CD4-positive, alpha-beta T cell (primary cell): Measurements from ENCODE around the gene WDR45. TPM values are rescaled to one million over a fixed set of nuclear protein-coding genes. Genes with fewer than 3 reads are reported as not detected.

Experiments
- ATAC-seq: fragments of 200-7000 bp; cut with Tn5 transposase; one replicate; pipeline ENCODE4 v1.10.0; 2022; ENCODE audit warnings: mild to moderate bottlenecking; ENCODE audit not compliant: poor library complexity
- CTCF ChIA-PET: fragments of 350-600 bp; sonication (Branson Sonifier 250); formaldehyde crosslinking; loops from one replicate; lab custom pipeline; 2021; ENCODE audit warnings: antibody characterized with exemption, inconsistent platforms; lab: Charles Lee
- POLR2A ChIA-PET: fragments of 350-600 bp; sonication (Branson Sonifier 250); formaldehyde crosslinking; loops from one replicate; lab custom pipeline; 2021; ENCODE audit warnings: antibody characterized with exemption, inconsistent platforms; lab: Charles Lee
- DNase-seq, 14 experiments: peaks; one replicate each; pipeline ENCODE4 v3.0.0-alpha.2; 2013 to 2020; ENCODE audit warnings: mixed read lengths in 2 of 14
- H3K27ac ChIP-seq, 2 donors: one replicate each; pipeline versions ENCODE4 v1.5.1 to v1.7.0; 2013; ENCODE audit warnings: low read length in 2 of 2, low read depth in 1 of 2, mild to moderate bottlenecking in 1 of 2
- H3K27me3 ChIP-seq, 2 experiments: 1 replicate in 1 of 2; 2 replicates in 1 of 2; pipeline versions ENCODE4 v1.6.1 to v1.7.0; 2013; ENCODE audit warnings: low read length in 2 of 2, control low read depth in 1 of 2, mild to moderate bottlenecking in 1 of 2, moderate library complexity in 1 of 2; ENCODE audit not compliant: insufficient read depth in 2 of 2, control insufficient read depth in 1 of 2
- H3K36me3 ChIP-seq: one replicate; pipeline ENCODE4 v1.6.1; 2013; ENCODE audit warnings: low read length, control low read depth; ENCODE audit not compliant: insufficient read depth
- H3K4me1 ChIP-seq: one replicate; pipeline ENCODE4 v1.6.1; 2013; ENCODE audit warnings: low read length, control low read depth; ENCODE audit not compliant: insufficient read depth
- H3K4me3 ChIP-seq: one replicate; pipeline ENCODE4 v1.5.1; 2013; ENCODE audit warnings: mild to moderate bottlenecking, low read length, moderate library complexity
- H3K9me3 ChIP-seq, 2 experiments: 1 replicate in 1 of 2; 2 replicates in 1 of 2; pipeline versions ENCODE4 v1.6.1 to v1.7.0; 2013; ENCODE audit warnings: low read length in 2 of 2, mild to moderate bottlenecking in 2 of 2, control low read depth in 1 of 2, moderate library complexity in 1 of 2; ENCODE audit not compliant: control insufficient read depth in 1 of 2, insufficient read depth in 1 of 2
- H3K27ac Mint-ChIP-seq: one replicate; pipeline ENCODE4 v1.8.0; 2020; ENCODE audit warnings: mixed read lengths
- H3K27me3 Mint-ChIP-seq: one replicate; pipeline ENCODE4 v1.8.0; 2021; ENCODE audit warnings: mixed read lengths
- H3K36me3 Mint-ChIP-seq: one replicate; pipeline ENCODE4 v1.8.0; 2021; ENCODE audit warnings: low read depth, mixed read lengths
- H3K4me1 Mint-ChIP-seq: one replicate; pipeline ENCODE4 v1.8.0; 2021; ENCODE audit warnings: low read depth, mixed read lengths
- H3K4me3 Mint-ChIP-seq: one replicate; pipeline ENCODE4 v1.8.0; 2020; ENCODE audit warnings: mild to moderate bottlenecking, mixed read lengths
- H3K9me3 Mint-ChIP-seq: one replicate; pipeline ENCODE4 v1.8.0; 2020; ENCODE audit warnings: mixed read lengths
- intact Hi-C, 2 experiments: fragments of 100-400 bp; cut with DNase I in 1 of 2; cut with micrococcal nuclease in 1 of 2; formaldehyde crosslinking; loops; one replicate each; pipeline versions ENCODE4 v1.15.1 to v1.9.0; 2023 to 2025; cut with DNase I, micrococcal nuclease
- total RNA-seq, 174 experiments: library from RNA in 2 of 174; stranded (reverse) in 2 of 174; gene quantifications; one replicate each; pipeline ENCODE4 v1.2.3 and lab custom pipeline; 2021 to 2026
- TF ChIP-seq, protein P1 (sequence below): fragments of 200-600 bp; IDR thresholded peaks from one replicate; pipeline ENCODE4 v1.8.0; 2022; ENCODE audit warnings: antibody characterized with exemption, mild to moderate bottlenecking

Gene WDR45
- total RNA-seq, 2 experiments from 2014 or later, result 74.8 to 78.7 TPM

DNA sequence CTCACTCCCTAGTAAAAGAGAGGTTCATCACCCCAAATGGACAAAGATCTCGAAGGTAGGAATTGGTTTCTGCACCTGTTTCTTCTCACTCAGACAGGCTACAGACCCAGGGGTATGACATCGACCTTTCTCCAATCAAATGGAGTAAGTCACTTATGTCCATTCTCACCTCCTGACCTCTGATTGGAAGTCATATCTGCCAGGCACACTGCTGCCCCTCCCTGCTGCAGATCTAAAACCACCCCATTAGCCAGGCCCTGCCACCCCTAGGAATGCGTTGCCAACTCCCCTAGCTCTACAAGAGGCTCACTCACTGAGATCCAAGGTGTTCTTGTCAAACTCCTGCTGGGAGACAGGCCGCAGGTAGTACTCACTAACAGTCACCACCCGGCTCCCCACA is 37.0 kb upstream of the WDR45 start:
- Histone ChIP-seq H3K4me3 (peak overlapping the region; percentile 37), H3K4me1 (peaks cover 21% of the 10 kb centered on the region), H3K9me3 (no peaks in the 10 kb centered on the region), H3K27ac (no peak overlapping the region), H3K36me3 (peaks cover 61% of the 10 kb centered on the region), H3K27me3 (no peaks in the 10 kb centered on the region)
- POLR2A ChIA-PET, result no interaction called here
- H3K36me3 Mint-ChIP-seq, result peaks cover 66% of the 10 kb centered on the region
- H3K27me3 Mint-ChIP-seq, result no peaks in the 10 kb centered on the region
- H3K9me3 Mint-ChIP-seq, result no peaks in the 10 kb centered on the region
- intact Hi-C loops, result no loop called here
- peaks cover 24% of the 10 kb centered on the region for H3K4me1 Mint-ChIP-seq
- H3K27ac Mint-ChIP-seq, result peak overlapping the region; percentile 51
- CTCF ChIA-PET, result no interaction called here
- peak overlapping the region; percentile 68 for H3K4me3 Mint-ChIP-seq
- DNase-seq (no peak), ATAC-seq (no peak)
- TF ChIP-seq, protein P1, sequence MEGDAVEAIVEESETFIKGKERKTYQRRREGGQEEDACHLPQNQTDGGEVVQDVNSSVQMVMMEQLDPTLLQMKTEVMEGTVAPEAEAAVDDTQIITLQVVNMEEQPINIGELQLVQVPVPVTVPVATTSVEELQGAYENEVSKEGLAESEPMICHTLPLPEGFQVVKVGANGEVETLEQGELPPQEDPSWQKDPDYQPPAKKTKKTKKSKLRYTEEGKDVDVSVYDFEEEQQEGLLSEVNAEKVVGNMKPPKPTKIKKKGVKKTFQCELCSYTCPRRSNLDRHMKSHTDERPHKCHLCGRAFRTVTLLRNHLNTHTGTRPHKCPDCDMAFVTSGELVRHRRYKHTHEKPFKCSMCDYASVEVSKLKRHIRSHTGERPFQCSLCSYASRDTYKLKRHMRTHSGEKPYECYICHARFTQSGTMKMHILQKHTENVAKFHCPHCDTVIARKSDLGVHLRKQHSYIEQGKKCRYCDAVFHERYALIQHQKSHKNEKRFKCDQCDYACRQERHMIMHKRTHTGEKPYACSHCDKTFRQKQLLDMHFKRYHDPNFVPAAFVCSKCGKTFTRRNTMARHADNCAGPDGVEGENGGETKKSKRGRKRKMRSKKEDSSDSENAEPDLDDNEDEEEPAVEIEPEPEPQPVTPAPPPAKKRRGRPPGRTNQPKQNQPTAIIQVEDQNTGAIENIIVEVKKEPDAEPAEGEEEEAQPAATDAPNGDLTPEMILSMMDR, result no peak

DNA sequence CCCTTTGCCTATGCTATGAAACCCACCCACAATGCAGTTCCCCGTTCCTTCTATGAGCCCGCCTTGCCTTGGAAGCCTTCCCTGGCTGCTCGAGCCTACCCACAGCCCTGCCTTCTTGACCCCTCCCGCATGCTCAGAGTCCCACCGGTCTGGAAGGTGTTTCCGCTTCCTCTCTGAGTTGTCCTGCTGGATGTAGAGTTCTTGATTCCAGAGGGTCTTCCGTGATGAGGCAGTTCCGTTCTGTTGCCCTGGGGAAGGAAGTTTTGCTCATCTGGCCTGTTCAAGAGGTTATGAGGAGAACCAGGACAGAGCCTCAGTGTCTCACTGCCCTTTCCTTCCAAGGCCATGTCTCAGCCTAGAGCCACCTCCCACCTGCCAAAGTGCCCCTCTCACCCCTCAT is 36.4 kb upstream of the WDR45 start:
- peaks cover 61% of the 10 kb centered on the region for H3K36me3 Mint-ChIP-seq
- ChIA-PET POLR2A (no interaction called here), CTCF (interaction anchor here (0.7 kb wide), 1 partner anchor 1922 kb away, joined by 3 read pairs; no protein-coding TSS in a partner anchor)
- ATAC-seq (no peak), DNase-seq (no peak)
- no peaks in the 10 kb centered on the region for H3K9me3 Mint-ChIP-seq
- H3K27me3 ChIP-seq, result no peaks in the 10 kb centered on the region
- intact Hi-C loops, result no loop called here
- TF ChIP-seq, protein P1, result no peak
- H3K4me1 Mint-ChIP-seq, result peaks cover 21% of the 10 kb centered on the region
- peaks cover 21% of the 10 kb centered on the region for H3K4me1 ChIP-seq
- peaks cover 57% of the 10 kb centered on the region for H3K36me3 ChIP-seq
- H3K27me3 Mint-ChIP-seq, result no peaks in the 10 kb centered on the region
- no peak overlapping the region for H3K27ac ChIP-seq
- peak overlapping the region; percentile 68 for H3K4me3 Mint-ChIP-seq
- no peaks in the 10 kb centered on the region for H3K9me3 ChIP-seq
- no peak overlapping the region for H3K27ac Mint-ChIP-seq
- H3K4me3 ChIP-seq, result no peak overlapping the region

DNA sequence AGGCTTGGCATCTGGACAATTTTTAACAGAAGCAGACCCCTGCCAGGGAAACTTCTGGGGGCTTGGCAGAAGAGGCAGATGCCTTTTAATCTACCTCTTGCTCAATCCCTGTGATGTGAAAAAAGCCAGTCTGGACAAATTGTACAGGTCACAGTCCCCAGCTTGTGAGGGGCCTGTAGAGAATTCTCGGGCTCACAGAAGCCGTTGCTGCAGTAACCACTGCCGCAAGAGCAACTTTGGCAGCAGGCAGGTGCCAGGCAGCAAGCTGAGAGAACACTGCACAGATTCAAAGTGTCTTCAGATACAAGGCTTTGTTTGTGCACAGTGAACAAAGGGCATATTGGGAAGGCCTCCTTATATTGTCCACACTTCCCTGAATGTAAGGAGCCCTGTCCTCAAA is 32.1 kb upstream of the WDR45 start:
- Mint-ChIP-seq H3K4me1 (peaks cover 8% of the 10 kb centered on the region), H3K36me3 (peaks cover 56% of the 10 kb centered on the region), H3K27me3 (no peaks in the 10 kb centered on the region), H3K27ac (no peak overlapping the region), H3K4me3 (no peak overlapping the region), H3K9me3 (no peaks in the 10 kb centered on the region)
- intact Hi-C loops, result no loop called here
- ChIA-PET CTCF (no interaction called here), POLR2A (interaction anchor here (0.6 kb wide), 1 partner anchor 162 kb away, joined by 3 read pairs; no protein-coding TSS in a partner anchor)
- TF ChIP-seq, protein P1, result no peak
- Histone ChIP-seq H3K27me3 (no peaks in the 10 kb centered on the region), H3K4me1 (peaks cover 9% of the 10 kb centered on the region), H3K9me3 (no peaks in the 10 kb centered on the region), H3K27ac (no peak overlapping the region), H3K36me3 (peaks cover 49% of the 10 kb centered on the region), H3K4me3 (no peak overlapping the region)
- ATAC-seq (no peak), DNase-seq (no peak)
